PC-3 (cell line): ENCODE measurements around the gene TRIM38. TPM values are rescaled to one million over a fixed set of nuclear protein-coding genes. Genes with fewer than 3 reads are reported as not detected.
"Not testable (repeated sequence)": the region's sequence is repeated elsewhere in the genome, so short reads cannot be mapped to it uniquely, and the experiment has no call there.

Experiments
- ATAC-seq: fragments of 200-7000 bp; cut with Tn5 transposase; 2 replicates; pipeline ENCODE4 v1.9.1; 2020; ENCODE audit warnings: mild to moderate bottlenecking, moderate library complexity
- BruUV-seq: library from RNA; stranded (reverse); fragments of 400-500 nt; replicated peaks from 2 replicates; lab custom pipeline; 2021; lab: Mats Ljungman, UMichigan
- CTCF ChIA-PET: fragments of 300-600 bp; sonication (Branson Sonifier 250); formaldehyde crosslinking; loops from one replicate; lab custom pipeline; 2022; ENCODE audit warnings: antibody characterized with exemption; lab: Charles Lee
- POLR2A ChIA-PET: fragments of 300-600 bp; sonication (Branson Sonifier 250); formaldehyde crosslinking; loops from one replicate; lab custom pipeline; 2022; ENCODE audit warnings: antibody characterized with exemption; ENCODE audit not compliant: unreplicated experiment; lab: Charles Lee
- DNase-seq: peaks from one replicate; pipeline ENCODE4 v3.0.0-alpha.2; 2015
- H2AFZ ChIP-seq: fragments of 300-600 bp; sonication (generic); 2 replicates; pipeline ENCODE4 v1.6.0; 2016; ENCODE audit warnings: antibody characterized with exemption, low read length
- H3F3A ChIP-seq: fragments of 300-600 bp; sonication (generic); one replicate; pipeline ENCODE4 v1.6.0; 2017; ENCODE audit warnings: antibody characterized with exemption, low read length, control low read depth, mild to moderate bottlenecking; ENCODE audit not compliant: unreplicated experiment
- H3K27ac ChIP-seq: fragments of 300-600 bp; sonication (generic); 2 replicates; pipeline ENCODE4 v1.5.1; 2016; ENCODE audit warnings: mild to moderate bottlenecking, low read length
- H3K27me3 ChIP-seq: fragments of 300-600 bp; sonication (generic); 2 replicates; pipeline ENCODE4 v1.6.1; 2016; ENCODE audit warnings: low read length, mixed read lengths
- H3K36me3 ChIP-seq: fragments of 300-600 bp; sonication (generic); 2 replicates; pipeline ENCODE4 v1.6.1; 2016; ENCODE audit warnings: low read depth, mixed run types, low read length, mixed read lengths
- H3K4me1 ChIP-seq: fragments of 300-600 bp; sonication (generic); 2 replicates; pipeline ENCODE4 v1.5.1; 2016; ENCODE audit warnings: low read length; ENCODE audit not compliant: insufficient read depth
- H3K4me2 ChIP-seq: fragments of 300-600 bp; sonication (generic); 2 replicates; pipeline ENCODE4 v1.6.0; 2016; ENCODE audit warnings: low read length
- H3K4me3 ChIP-seq: fragments of 300-600 bp; sonication (generic); 2 replicates; pipeline ENCODE4 v1.5.1; 2016; ENCODE audit warnings: mild to moderate bottlenecking, low read length, mixed read lengths
- H3K79me2 ChIP-seq: fragments of 300-600 bp; sonication (generic); 2 replicates; pipeline ENCODE4 v1.6.1; 2017; ENCODE audit warnings: low read length, mixed read lengths
- H3K9ac ChIP-seq: fragments of 300-600 bp; sonication (generic); 2 replicates; pipeline ENCODE4 v1.6.0; 2016; ENCODE audit warnings: mild to moderate bottlenecking, low read length
- H3K9me2 ChIP-seq: fragments of 300-600 bp; sonication (generic); replicated peaks from 2 replicates; pipeline ENCODE4 v1.6.1; 2016; ENCODE audit warnings: mixed run types, low read length, mixed read lengths
- H3K9me3 ChIP-seq: fragments of 300-600 bp; sonication (generic); 2 replicates; pipeline ENCODE4 v1.6.1; 2016; ENCODE audit warnings: low read length, mixed read lengths
- H4K20me1 ChIP-seq: fragments of 300-600 bp; sonication (generic); 2 replicates; pipeline ENCODE4 v1.6.1; 2016; ENCODE audit warnings: low read length, mixed read lengths
- EZH2 ChIP-seq: fragments of 300-600 bp; sonication (generic); IDR thresholded peaks from one replicate; pipeline ENCODE4 v1.6.1; 2017; ENCODE audit warnings: antibody characterized with exemption, mild to moderate bottlenecking, low read length; ENCODE audit not compliant: unreplicated experiment
- EZH2phosphoT487 ChIP-seq: fragments of 300-600 bp; sonication (generic); IDR thresholded peaks from 2 replicates; pipeline ENCODE4 v1.6.1; 2018; ENCODE audit warnings: mild to moderate bottlenecking, antibody characterized with exemption, low read length, borderline replicate concordance
- intact Hi-C: fragments of 100-400 bp; cut with micrococcal nuclease; formaldehyde crosslinking; loops from 2 replicates; pipeline ENCODE4 v1.9.0; 2023
- total RNA-seq: library from RNA; depleted of rRNA; stranded (reverse); fragments of >200 nt; gene quantifications from 2 replicates; pipeline ENCODE4 v1.2.3, GENCODE V29; 2014
- TF ChIP-seq, protein P1 (sequence below): fragments of 300-600 bp; sonication (generic); conservative IDR thresholded peaks from 2 replicates; pipeline ENCODE4 v1.5.1; 2017; ENCODE audit warnings: antibody characterized with exemption, low read depth, mild to moderate bottlenecking, low read length

TRIM38 gene
- total RNA-seq, 1 experiment from 2014 or later = 5.6 TPM

DNA sequence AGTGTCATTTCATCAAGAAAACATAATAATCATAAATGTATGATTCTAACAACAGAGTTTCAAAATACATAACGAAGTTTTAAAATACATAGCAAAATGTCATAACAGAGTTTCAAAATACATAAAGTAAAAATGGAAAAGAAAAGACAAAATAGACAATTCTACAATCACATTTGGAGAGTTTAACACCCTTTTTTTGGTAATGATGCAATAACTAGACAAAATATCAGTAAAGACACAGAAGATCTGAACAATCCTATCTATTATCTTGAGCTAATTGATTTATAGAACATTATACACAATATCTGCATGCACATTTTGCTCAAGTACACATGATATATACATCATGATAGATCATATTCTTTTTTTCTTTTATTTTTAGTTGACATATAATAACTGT lies 18.7 kb upstream of the TRIM38 start:
- H3K9ac ChIP-seq = no peak overlapping the region
- H3F3A ChIP-seq = no peaks in the 10 kb centered on the region
- H3K9me3 ChIP-seq = no peaks in the 10 kb centered on the region
- ATAC-seq (no peak), DNase-seq (no peak)
- intact Hi-C loops = loop anchor here (10.0 kb wide), 1 partner anchor 329 kb away; no protein-coding TSS in a partner anchor
- no peak overlapping the region for H3K4me2 ChIP-seq
- no TSS peak for BruUV-seq
- H3K79me2 ChIP-seq = no peaks in the 10 kb centered on the region
- H2AFZ ChIP-seq = no peak overlapping the region
- no peak overlapping the region for H3K4me3 ChIP-seq
- POLR2A ChIA-PET = interaction anchor here (0.5 kb wide), 1 partner anchor 193 kb away, joined by 3 read pairs; no protein-coding TSS in a partner anchor
- H3K27me3 ChIP-seq = no peaks in the 10 kb centered on the region
- no peaks in the 10 kb centered on the region for H3K9me2 ChIP-seq
- no peaks in the 10 kb centered on the region for H4K20me1 ChIP-seq
- no peaks in the 10 kb centered on the region for H3K36me3 ChIP-seq
- no peaks in the 10 kb centered on the region for H3K4me1 ChIP-seq
- CTCF ChIA-PET = no interaction called here
- no peak overlapping the region for H3K27ac ChIP-seq
- TF ChIP-seq EZH2 = no peak
- no peak for TF ChIP-seq EZH2phosphoT487
- TF ChIP-seq, protein P1, sequence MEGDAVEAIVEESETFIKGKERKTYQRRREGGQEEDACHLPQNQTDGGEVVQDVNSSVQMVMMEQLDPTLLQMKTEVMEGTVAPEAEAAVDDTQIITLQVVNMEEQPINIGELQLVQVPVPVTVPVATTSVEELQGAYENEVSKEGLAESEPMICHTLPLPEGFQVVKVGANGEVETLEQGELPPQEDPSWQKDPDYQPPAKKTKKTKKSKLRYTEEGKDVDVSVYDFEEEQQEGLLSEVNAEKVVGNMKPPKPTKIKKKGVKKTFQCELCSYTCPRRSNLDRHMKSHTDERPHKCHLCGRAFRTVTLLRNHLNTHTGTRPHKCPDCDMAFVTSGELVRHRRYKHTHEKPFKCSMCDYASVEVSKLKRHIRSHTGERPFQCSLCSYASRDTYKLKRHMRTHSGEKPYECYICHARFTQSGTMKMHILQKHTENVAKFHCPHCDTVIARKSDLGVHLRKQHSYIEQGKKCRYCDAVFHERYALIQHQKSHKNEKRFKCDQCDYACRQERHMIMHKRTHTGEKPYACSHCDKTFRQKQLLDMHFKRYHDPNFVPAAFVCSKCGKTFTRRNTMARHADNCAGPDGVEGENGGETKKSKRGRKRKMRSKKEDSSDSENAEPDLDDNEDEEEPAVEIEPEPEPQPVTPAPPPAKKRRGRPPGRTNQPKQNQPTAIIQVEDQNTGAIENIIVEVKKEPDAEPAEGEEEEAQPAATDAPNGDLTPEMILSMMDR = no peak

DNA sequence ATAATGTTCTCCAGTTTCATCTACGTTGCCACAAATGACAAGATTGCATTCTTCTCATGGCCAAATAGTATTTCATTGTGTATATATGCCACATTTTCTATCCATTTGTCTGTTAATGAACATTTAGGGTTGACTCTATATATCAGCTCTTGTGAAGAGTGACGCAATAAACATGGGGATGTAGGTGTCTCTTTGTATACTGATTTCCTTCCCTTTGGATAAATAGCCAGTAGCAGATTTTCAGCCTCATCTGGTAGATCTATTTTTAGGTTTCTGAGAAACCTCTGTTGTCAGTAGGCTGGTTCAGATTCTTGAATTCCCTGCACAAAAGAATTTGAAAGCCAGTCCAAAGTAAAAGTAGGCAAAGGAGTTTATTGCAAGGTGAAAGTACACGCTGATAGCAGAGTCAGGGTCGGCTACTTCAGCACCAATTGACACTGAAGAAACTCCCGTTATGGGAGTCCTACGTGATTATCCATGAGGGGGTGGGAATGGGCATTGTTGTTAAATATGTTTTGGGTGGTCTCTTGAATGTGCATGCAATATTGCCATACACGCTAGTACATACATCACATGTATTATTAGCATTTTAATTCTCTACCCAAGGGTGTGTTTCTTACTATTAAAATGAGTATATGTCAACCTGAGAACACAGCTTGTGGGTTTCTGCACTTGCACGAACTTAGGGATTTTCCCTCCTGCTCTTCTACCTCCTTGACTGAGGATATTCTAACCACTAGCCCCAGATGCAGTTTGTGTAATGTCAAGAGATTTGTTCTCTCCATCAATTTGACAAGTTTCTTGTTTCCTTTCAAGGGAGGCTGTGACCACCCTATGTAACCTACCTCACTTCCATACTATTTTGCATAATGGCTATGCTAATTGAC lies 17.7 kb upstream of the TRIM38 start:
- Histone ChIP-seq H3F3A (no peaks in the 10 kb centered on the region), H3K27me3 (no peaks in the 10 kb centered on the region), H3K9me2 (no peaks in the 10 kb centered on the region), H3K9ac (no peak overlapping the region), H4K20me1 (no peaks in the 10 kb centered on the region), H3K4me1 (no peaks in the 10 kb centered on the region), H3K79me2 (no peaks in the 10 kb centered on the region), H3K4me3 (no peak overlapping the region), H3K9me3 (no peaks in the 10 kb centered on the region), H3K36me3 (no peaks in the 10 kb centered on the region), H2AFZ (no peak overlapping the region), H3K27ac (no peak overlapping the region), H3K4me2 (no peak overlapping the region)
- ChIA-PET POLR2A (no interaction called here), CTCF (no interaction called here)
- intact Hi-C loops = loop anchor here (10.0 kb wide), 1 partner anchor 330 kb away; no protein-coding TSS in a partner anchor
- no peak for DNase-seq
- no TSS peak for BruUV-seq
- TF ChIP-seq, protein P1 = no peak
- no peak for ATAC-seq

DNA sequence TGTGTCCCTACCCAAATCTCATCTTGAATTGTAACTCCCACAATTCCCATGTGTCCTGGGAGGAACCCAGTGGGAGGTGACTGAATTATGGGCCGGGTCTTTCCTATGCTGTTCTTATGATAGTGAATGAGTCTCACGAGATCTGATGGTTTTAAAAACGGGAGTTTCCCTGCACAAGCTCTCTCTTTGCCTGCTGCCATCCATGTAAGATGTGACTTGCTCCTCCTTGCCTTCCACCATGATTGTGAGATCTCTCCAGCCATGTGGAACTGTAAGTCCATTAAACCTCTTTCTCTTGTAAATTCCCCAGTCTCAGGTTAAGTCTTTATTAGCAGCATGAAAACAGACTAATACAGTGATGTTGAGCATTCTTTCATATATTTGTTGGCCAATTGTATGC lies 16.9 kb upstream of the TRIM38 start:
- not testable (repeated sequence) for BruUV-seq

More for the DNA sequence above, 16.9 kb upstream of the TRIM38 start:
- ATAC-seq, H3K9me3 ChIP-seq, H2AFZ ChIP-seq, H3K79me2 ChIP-seq, H3K27me3 ChIP-seq, H3K4me1 ChIP-seq, H3K9ac ChIP-seq, H4K20me1 ChIP-seq, H3K4me3 ChIP-seq, POLR2A ChIA-PET, H3K36me3 ChIP-seq, H3K9me2 ChIP-seq, H3K27ac ChIP-seq, H3F3A ChIP-seq, CTCF ChIA-PET, H3K4me2 ChIP-seq, DNase-seq: not testable (repeated sequence)
- intact Hi-C loops = loop anchor here (10.0 kb wide), 1 partner anchor 331 kb away; no protein-coding TSS in a partner anchor
